GM21526 (cell line): Measurements from ENCODE around the gene EAF1.
"Not testable (repeated sequence)": the region's sequence is repeated elsewhere in the genome, so short reads cannot be mapped to it uniquely, and the experiment has no call there.

Source experiments
- ATAC-seq: cut with Tn5 transposase; IDR thresholded peaks from one replicate; pipeline ENCODE4 v1.9.1; 2021; ENCODE audit warnings: moderate library complexity; ENCODE audit not compliant: unreplicated experiment, low FRiP score

The EAF1 gene

GRCh38 chr3:15477951-15478639 lies 50.7 kb downstream of the EAF1 start:
- no peak for ATAC-seq

DNA sequence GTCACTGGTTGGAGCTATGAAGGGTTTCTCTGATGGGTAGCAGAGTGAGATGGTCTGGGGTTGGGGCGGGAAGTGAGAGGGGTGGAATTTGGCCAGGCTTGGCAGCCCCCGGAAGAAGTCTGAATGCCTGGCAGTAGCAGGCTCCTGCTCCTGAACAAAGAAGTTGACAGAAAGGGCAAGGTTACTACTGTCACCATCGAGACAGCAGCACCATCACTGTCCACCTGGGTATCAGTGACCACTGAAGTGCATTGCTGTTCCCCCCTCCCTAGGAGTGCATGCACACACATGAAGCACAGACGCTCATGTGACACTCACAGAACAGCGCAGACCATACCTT lies 51.2 kb downstream of the EAF1 start:
- ATAC-seq = no peak

DNA sequence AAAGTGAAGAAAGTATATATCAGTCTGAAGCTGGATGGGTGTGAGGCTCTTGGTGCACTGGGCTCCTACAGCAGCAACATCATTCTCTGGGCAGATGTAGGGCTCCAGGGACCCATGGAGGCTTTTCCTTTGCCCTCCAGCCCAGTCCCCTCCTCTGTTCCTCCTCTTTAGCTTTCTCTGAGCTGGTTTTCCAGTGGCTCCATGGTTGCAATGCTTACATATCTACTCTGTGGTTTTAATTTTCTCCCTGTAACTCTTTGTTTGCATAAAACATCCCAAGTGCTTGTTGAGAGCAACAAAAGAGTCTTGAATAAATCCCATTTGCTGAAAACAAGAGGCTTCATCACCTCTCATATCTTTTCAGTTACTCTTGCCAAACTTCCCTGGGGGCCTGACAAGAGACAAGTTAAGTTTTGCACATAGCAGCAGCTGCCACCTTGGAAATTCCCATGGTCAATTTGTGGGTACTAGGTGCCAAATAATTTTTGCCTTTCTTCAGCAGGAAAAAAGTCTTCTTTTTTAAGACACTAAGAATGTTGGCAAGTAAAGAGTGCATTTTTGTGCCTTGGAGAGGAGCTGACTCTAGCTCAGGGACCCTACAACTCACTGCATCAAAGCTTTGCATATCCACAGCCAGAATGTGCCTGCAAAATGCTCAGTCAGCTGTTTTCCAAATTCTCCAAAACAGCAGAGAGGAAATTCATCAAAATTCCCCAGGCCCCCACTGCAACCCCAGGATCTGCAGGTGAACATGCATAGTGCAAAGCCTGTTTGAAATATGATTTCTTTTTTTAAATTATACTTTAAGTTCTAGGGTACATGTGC lies 52.2 kb downstream of the EAF1 start:
- no peak for ATAC-seq

- not testable (repeated sequence) for ATAC-seq
These were observed 57.2 kb downstream of the EAF1 start for GRCh38 chr3:15484551-15484950.

GRCh38 chr3:15486020-15486419 lies 58.6 kb downstream of the EAF1 start:
- no peak for ATAC-seq

GRCh38 chr3:15486979-15487378 lies 59.6 kb downstream of the EAF1 start:
- ATAC-seq = no peak

GRCh38 chr3:15488002-15488401 lies 60.6 kb downstream of the EAF1 start:
- ATAC-seq = no peak

DNA sequence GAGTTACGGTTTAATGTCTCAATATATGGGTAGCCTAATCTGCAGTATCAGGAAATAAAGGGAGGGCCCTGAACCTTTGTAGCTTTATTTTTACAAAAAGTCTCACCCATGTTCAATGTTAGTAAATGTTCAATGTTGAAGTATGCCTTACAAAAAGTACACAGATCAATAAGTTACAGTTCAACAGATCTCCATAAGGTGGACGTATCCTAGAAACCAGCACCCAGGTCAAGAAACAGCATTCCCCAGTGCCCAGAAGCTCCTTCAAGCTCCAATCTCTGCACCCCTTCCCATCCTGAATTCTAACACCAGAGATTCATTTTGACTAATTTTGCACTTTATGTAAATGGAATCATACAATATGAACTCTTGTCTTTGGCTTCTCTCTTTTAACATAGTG lies 62.8 kb downstream of the EAF1 start:
- ATAC-seq = no peak

DNA sequence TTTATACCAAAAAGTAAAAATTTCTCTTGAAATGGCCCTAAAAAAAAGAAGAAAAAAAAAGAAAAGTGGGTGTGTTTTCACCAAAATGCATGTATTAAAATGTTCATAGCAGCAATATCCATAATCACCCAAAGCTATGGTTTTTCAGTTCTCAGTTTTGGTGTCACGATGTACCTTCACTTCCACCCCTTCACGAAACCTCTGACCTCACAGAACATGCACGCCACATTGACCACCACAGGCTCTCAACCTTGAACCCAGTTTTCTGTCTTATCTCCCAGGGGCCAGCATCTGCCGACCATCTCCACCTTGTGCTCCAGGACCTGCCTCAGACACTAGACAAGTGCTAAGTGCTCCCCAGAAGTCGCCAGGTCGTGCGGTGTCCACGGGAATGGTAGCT lies 63.7 kb downstream of the EAF1 start:
- no peak for ATAC-seq
